Loucy (cell line): Measurements from ENCODE around the gene IDS.

Experiments used
- EZH2phosphoT487 ChIP-seq: fragments of 200-600 bp; IDR thresholded peaks from 2 replicates; pipeline ENCODE4 v1.6.1; 2018; ENCODE audit warnings: antibody characterized with exemption, mild to moderate bottlenecking, moderate library complexity, borderline replicate concordance
- TF ChIP-seq, protein P1 (sequence below): fragments of 200-600 bp; sonication (generic); conservative IDR thresholded peaks from 2 replicates; pipeline ENCODE4 v1.5.1; 2014; ENCODE audit warnings: mild to moderate bottlenecking, antibody characterized with exemption, low read length

DNA sequence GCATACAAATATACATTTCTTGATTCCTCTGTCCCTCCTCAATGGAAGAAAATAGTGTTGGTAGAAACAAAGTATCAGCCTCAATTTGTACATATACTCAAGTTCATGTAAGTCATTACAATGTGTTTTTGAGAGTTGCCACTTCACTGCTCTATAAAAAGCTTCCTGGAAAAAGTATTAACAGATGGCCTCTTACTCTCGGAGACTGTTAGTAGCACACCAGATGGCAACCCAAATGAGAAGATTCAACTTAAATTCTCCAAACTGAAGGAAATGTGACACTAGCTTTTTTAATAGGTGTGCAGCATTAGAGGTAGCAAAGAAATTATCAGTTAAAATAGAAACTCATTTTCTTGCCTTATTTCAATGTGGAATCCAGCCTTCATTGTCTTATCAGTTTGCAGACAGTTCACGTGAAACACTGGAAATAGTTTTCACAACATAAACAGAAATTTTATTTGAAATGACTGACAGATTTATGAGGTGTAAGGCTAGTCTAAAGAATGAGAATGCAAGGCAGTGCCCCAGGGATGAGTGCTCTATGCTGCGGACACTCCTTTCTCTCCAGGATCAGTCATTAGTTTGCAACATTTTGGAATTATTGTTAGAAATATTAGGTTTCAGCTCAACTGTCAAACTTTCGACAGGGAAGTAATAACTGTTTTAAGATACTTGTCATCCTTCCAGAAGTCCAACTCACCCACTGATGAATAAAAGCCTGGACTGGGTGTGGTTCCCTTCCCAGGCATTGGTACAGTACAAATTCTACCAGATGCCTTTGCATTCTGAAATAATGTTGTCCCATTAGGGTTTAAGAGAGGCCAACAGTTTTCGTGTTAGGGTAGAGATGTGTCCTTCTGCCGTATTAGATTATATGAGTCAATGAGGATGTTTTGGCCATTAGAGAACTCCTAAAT lies 50.9 kb downstream of the IDS start:
- TF ChIP-seq, protein P1, sequence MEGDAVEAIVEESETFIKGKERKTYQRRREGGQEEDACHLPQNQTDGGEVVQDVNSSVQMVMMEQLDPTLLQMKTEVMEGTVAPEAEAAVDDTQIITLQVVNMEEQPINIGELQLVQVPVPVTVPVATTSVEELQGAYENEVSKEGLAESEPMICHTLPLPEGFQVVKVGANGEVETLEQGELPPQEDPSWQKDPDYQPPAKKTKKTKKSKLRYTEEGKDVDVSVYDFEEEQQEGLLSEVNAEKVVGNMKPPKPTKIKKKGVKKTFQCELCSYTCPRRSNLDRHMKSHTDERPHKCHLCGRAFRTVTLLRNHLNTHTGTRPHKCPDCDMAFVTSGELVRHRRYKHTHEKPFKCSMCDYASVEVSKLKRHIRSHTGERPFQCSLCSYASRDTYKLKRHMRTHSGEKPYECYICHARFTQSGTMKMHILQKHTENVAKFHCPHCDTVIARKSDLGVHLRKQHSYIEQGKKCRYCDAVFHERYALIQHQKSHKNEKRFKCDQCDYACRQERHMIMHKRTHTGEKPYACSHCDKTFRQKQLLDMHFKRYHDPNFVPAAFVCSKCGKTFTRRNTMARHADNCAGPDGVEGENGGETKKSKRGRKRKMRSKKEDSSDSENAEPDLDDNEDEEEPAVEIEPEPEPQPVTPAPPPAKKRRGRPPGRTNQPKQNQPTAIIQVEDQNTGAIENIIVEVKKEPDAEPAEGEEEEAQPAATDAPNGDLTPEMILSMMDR: no peak
- TF ChIP-seq EZH2phosphoT487: no peak
